Peyer's patch (tissue), 4 donors: ENCODE data around the gene PRR22. TPM values are rescaled to one million over a fixed set of nuclear protein-coding genes. Genes with fewer than 3 reads are reported as not detected.

Source experiments
- DNase-seq, 3 donors: peaks; one replicate each; pipeline ENCODE4 v3.0.0-alpha.2; 2017 to 2019
- H3K27ac ChIP-seq, 4 donors: fragments of 200-600 bp; sonication (generic); one replicate each; pipeline ENCODE4 v1.5.1; 2016 to 2019
- H3K27me3 ChIP-seq, 2 donors: fragments of 200-600 bp; sonication (generic); one replicate each; pipeline ENCODE4 v1.5.1; 2019
- H3K36me3 ChIP-seq, 3 donors: fragments of 200-600 bp; sonication (generic); one replicate each; pipeline ENCODE4 v1.5.1; 2016 to 2019
- H3K4me1 ChIP-seq, 4 donors: fragments of 200-600 bp; sonication (generic); one replicate each; pipeline ENCODE4 v1.5.1; 2016 to 2019
- H3K4me3 ChIP-seq, 4 donors: fragments of 200-600 bp; sonication (generic); 1 replicate in 3 of 4; 2 replicates in 1 of 4; pipeline ENCODE4 v1.5.1; 2016 to 2019; ENCODE audit warnings: mild to moderate bottlenecking in 1 of 4
- H3K9me3 ChIP-seq, 4 donors: fragments of 200-600 bp; sonication (generic); one replicate each; pipeline ENCODE4 v1.5.1; 2016 to 2019; ENCODE audit warnings: mild to moderate bottlenecking in 1 of 4
- CTCF ChIP-seq, 6 experiments: fragments of 450-650 bp in 4 of 6; fragments of 200-600 bp in 2 of 6; sonication (generic) in 1 of 6; IDR thresholded peaks; one replicate each; pipeline ENCODE4 v1.5.1; 2017 to 2019; ENCODE audit warnings: antibody characterized with exemption in 6 of 6, mild to moderate bottlenecking in 3 of 6, moderate library complexity in 1 of 6
- POLR2A ChIP-seq, 2 donors: fragments of 450-650 bp; IDR thresholded peaks; one replicate each; pipeline ENCODE4 v1.5.1; 2017; ENCODE audit warnings: antibody characterized with exemption in 2 of 2, mild to moderate bottlenecking in 2 of 2, moderate library complexity in 2 of 2
- total RNA-seq, 4 donors: library from RNA; depleted of rRNA; stranded (reverse); fragments of >200 nt; gene quantifications; one replicate each; pipeline ENCODE4 v1.1.0, GENCODE V29; 2016

The PRR22 gene
- total RNA-seq, 4 donors from 2014 or later = 6.5 to 21.3 (median 9.0) TPM

- H3K4me1 ChIP-seq = peaks cover 0 to 39% (median 9%) of the 10 kb centered on the region in 4 donors
- DNase-seq = no peak
- H3K36me3 ChIP-seq = peaks cover 0 to 25% (median 0%) of the 10 kb centered on the region in 3 donors
- no peaks in the 10 kb centered on the region for H3K27me3 ChIP-seq
- peak overlapping the region; percentile 38 to 60 (median 49) for H3K4me3 ChIP-seq
- no peak for TF ChIP-seq CTCF (IDR thresholded peaks at IDR 0.05)
- TF ChIP-seq POLR2A (IDR thresholded peaks at IDR 0.05) = no peak
- H3K27ac ChIP-seq = peak overlapping the region; percentile 41 to 92 (median 72)
- H3K9me3 ChIP-seq = no peaks in the 10 kb centered on the region
Observed at GRCh38 chr19:5828661-5829566, 44.4 kb upstream of the PRR22 start.

- no peaks in the 10 kb centered on the region for H3K27me3 ChIP-seq
- TF ChIP-seq POLR2A (IDR thresholded peaks at IDR 0.05) (peak; percentile 42 to 84), CTCF (IDR thresholded peaks at IDR 0.05) (peak in 1 of 6 experiments; percentile 7)
- H3K27ac ChIP-seq = peak overlapping the region; percentile 41 to 92 (median 72)
- no peaks in the 10 kb centered on the region for H3K9me3 ChIP-seq
- H3K4me3 ChIP-seq = peak overlapping the region; percentile 38 to 60 (median 49)
- peaks cover 0 to 25% (median 0%) of the 10 kb centered on the region in 3 donors for H3K36me3 ChIP-seq
- DNase-seq = peak; percentile 65 to 95 (median 94)
- peaks cover 0 to 39% (median 9%) of the 10 kb centered on the region in 4 donors for H3K4me1 ChIP-seq
Observed at GRCh38 chr19:5827891-5828660, 43.5 kb upstream of the PRR22 start.

GRCh38 chr19:5827342-5827890, 42.9 kb upstream of the PRR22 start:
- Histone ChIP-seq H3K27me3 (no peaks in the 10 kb centered on the region), H3K4me3 (peak overlapping the region; percentile 38 to 60 (median 49)), H3K36me3 (peaks cover 0 to 25% (median 0%) of the 10 kb centered on the region in 3 donors), H3K27ac (peak overlapping the region; percentile 24 to 92 (median 72)), H3K9me3 (no peaks in the 10 kb centered on the region), H3K4me1 (peaks cover 0 to 39% (median 9%) of the 10 kb centered on the region in 4 donors)
- DNase-seq = no peak
- TF ChIP-seq POLR2A (IDR thresholded peaks at IDR 0.05) (no peak), CTCF (IDR thresholded peaks at IDR 0.05) (no peak)

- TF ChIP-seq CTCF (IDR thresholded peaks at IDR 0.05) = peak in 3 of 6 experiments; percentile 25 to 34 (median 32)
- TF ChIP-seq POLR2A (IDR thresholded peaks at IDR 0.05) = no peak
- peak overlapping the region in 1 of 4 donors; percentile 50 for H3K4me3 ChIP-seq
- peak; percentile 23 to 83 (median 83) for DNase-seq
Observed at GRCh38 chr19:5826531-5827341, 42.2 kb upstream of the PRR22 start.

More at GRCh38 chr19:5826531-5827341, 42.2 kb upstream of the PRR22 start:
- no peaks in the 10 kb centered on the region for H3K27me3 ChIP-seq
- no peaks in the 10 kb centered on the region for H3K9me3 ChIP-seq
- H3K27ac ChIP-seq = peak overlapping the region in 3 of 4 donors; percentile 24 to 92 (median 86)
- peaks cover 0 to 39% (median 9%) of the 10 kb centered on the region in 4 donors for H3K4me1 ChIP-seq
- peaks cover 0 to 25% (median 0%) of the 10 kb centered on the region in 3 donors for H3K36me3 ChIP-seq
